GM23248 (cell line): ENCODE results near the gene SLC4A2.

ENCODE experiments used
- EZH2 ChIP-seq: fragments of 200-600 bp; sonication (generic); IDR thresholded peaks from 2 replicates; pipeline ENCODE4 v1.6.1; 2018; ENCODE audit warnings: antibody characterized with exemption, mild to moderate bottlenecking; ENCODE audit not compliant: insufficient read depth, poor library complexity, severe bottlenecking
- EZH2phosphoT487 ChIP-seq: fragments of 200-600 bp; sonication (generic); IDR thresholded peaks from 2 replicates; pipeline ENCODE4 v1.6.1; 2018; ENCODE audit warnings: antibody characterized with exemption, moderate library complexity, mild to moderate bottlenecking, low read depth; ENCODE audit not compliant: insufficient read depth

- no peak for TF ChIP-seq EZH2phosphoT487
- TF ChIP-seq EZH2, result no peak
Observed at GRCh38 chr7:151035902-151036301, 23.5 kb upstream of the SLC4A2 start.
